Melanocyte of skin (primary cell): ENCODE results near the gene SLC9C1. TPM values are rescaled to one million over a fixed set of nuclear protein-coding genes. Genes with fewer than 3 reads are reported as not detected.

Source experiments
- small RNA-seq, 2 donors: library from RNA; depleted of rRNA; stranded (forward); fragments of <200 nt; gene quantifications; one replicate each; pipeline ENCODE3, GENCODE V24; 2012
- total RNA-seq, 2 donors: library from RNA; depleted of rRNA; stranded (reverse); fragments of >200 nt; gene quantifications; 2 replicates each; pipeline ENCODE4 v1.2.3, GENCODE V29; 2012

Gene SLC9C1
- under 1 TPM in 1 of 2 donors, not detected in 1; 0.34 TPM for total RNA-seq

DNA sequence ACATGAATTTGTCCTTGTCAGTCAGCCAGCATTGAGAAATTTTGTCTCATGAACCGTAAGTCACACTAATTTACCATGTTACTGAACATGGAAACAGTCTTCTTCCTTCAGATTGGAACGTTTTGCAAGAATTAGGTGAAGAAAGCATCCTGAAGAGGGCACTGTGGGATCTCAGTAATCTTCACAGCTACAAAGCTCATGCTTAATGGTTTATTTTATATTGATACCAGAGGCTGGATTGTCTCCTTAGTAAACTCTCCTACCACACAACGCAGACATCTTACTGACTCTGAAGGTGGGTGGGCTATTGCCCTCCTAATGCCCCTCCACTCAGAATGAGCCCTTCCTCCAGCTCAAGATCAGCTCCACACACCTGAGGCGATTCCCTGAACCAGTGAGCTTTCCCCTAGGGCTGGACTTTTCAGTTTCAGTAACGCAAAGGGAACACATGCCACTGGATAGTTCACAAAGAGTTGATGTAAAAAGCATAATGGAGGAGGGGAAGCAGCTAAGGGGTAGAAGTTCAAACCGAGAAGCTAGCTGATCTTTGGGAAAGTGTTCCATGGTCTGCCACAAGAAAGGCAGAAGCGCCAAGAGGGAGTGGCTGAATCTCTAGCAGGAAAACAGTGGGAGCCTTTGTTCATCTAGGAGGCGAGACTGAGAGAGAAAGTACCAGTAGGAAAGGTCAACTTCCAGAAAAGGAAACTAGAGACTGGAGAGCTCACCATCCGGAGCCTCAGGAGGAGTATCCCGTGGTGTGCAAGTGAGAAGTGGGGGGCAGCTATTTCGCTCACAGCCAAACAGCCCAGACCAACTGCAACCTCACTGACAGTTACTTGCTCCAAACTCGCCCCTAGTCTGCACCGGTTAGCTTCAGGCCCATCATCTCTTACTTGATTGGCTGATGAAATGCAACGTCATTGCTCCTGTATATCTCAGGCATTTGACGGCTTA, at the start of gene SLC9C1:
Gene SLC9C1 (minus strand): TSS at position 849 of the 954 bp plus-strand sequence. CDS start 7,425 bp downstream, outside the sequence.

GRCh38 chr3:112333002-112333380, 39.0 kb upstream of the SLC9C1 start, which contains the start of gene CD200:
Gene CD200, plus strand, starts transcription at chr3:112333156. Its CDS starts 57 bp downstream, at chr3:112333213.

GRCh38 chr3:112132975-112133448, 161.0 kb downstream of the SLC9C1 start, which contains the start of gene GCSAM:
Gene GCSAM, minus strand, starts transcription at chr3:112133248. Its CDS starts 128 bp downstream, at chr3:112133120.

Small RNAs within 50 kb of the gene (small RNA-seq; reads per million reads assigned to genes)
- gene MIR567, result 0 reads per million in 2 donors

Other genes with a start within 250 kb of the SLC9C1 start
- 10 to 100 TPM; 12.4 to 18.0 TPM for gene C3orf52, start 207.8 kb downstream of the SLC9C1 start, total RNA-seq
- gene GCSAM, start 161.0 kb downstream of the SLC9C1 start, total RNA-seq, result not detected
- 10 to 100 TPM in 1 of 2 donors, 1 to 10 TPM in 1; 7.2 to 17.0 TPM for gene CD200, start 38.9 kb upstream of the SLC9C1 start, total RNA-seq
- not detected for gene BTLA, start 205.3 kb upstream of the SLC9C1 start, total RNA-seq